ENCODE measurements around the gene PRSS1. TPM values are rescaled to one million over a fixed set of nuclear protein-coding genes. Genes with fewer than 3 reads are reported as not detected.
A peak's percentile ranks its signal among the peaks of the same experiment; 100 is the strongest.

The PRSS1 gene
- total and polyA plus RNA-seq, 2 of the 8 experiments (the other 6 are each of a cell fraction or from before 2014, with no cell fraction given): 0.09 TPM; not detected in 1

GRCh38 chr7:142796501-142797390 is 47.5 kb downstream of the PRSS1 start:
- Histone ChIP-seq H3K56ac (replicated peaks; ENCODE audit: insufficient read length, low read depth, low read length) (peak overlapping the region; percentile 61), H3K9ac (replicated peaks in 1 of 4; ENCODE audit: extremely low read depth in 1 of 4, low read depth in 3 of 4, low read length in 3 of 4) (peak overlapping the region in 3 of 4 experiments; percentile 43 to 69 (median 60); a peak in 5 of 7 replicates), H3K79me2 (ENCODE audit: control insufficient read depth in 1 of 2, insufficient read depth in 2 of 2, low read length in 2 of 2) (peaks cover 0 to 6% of the 10 kb centered on the region in 2 experiments; a peak in 1 of 4 replicates), H4K5ac (ENCODE audit: insufficient read length, low read depth, low read length) (no peak overlapping the region), H3K23ac (ENCODE audit: insufficient read length) (no peak overlapping the region), H2BK120ac (replicated peaks; ENCODE audit: low read depth, low read length) (no peak overlapping the region), H3K14ac (ENCODE audit: insufficient read length) (no peak overlapping the region), H4K91ac (replicated peaks; ENCODE audit: insufficient read length, low read length) (peak overlapping the region; percentile 17), H4K8ac (ENCODE audit: extremely low read depth, insufficient read depth, low read length) (peak overlapping the region; percentile 28; the same call in 1 of the 2 replicates), H3K27ac (ENCODE audit: low read depth, low read length) (no peak overlapping the region), H3K36me3 (ENCODE audit: control insufficient read depth in 2 of 4, insufficient read depth in 4 of 4, low read length in 3 of 4) (peaks cover 0 to 5% (median 2%) of the 10 kb centered on the region in 4 experiments; a peak in 2 of 8 replicates), H2BK20ac (ENCODE audit: low read length) (peak overlapping the region; percentile 98; the same call in 1 of the 2 replicates), H2AK5ac (ENCODE audit: low read depth, low read length) (no peak overlapping the region), H3K4ac (replicated peaks; ENCODE audit: insufficient read length, low read depth, low read length) (no peak overlapping the region), H3K79me1 (ENCODE audit: low read depth, low read length) (no peaks in the 10 kb centered on the region), H2BK12ac (ENCODE audit: low read depth, low read length) (peak overlapping the region; percentile 89), H2BK5ac (ENCODE audit: low read depth, low read length) (peak overlapping the region; percentile 75; the same call in 1 of the 2 replicates), H2BK15ac (ENCODE audit: low read length) (no peak overlapping the region), H4K20me1 (replicated peaks in 1 of 2; ENCODE audit: control insufficient read depth in 1 of 2, insufficient read depth in 2 of 2, low read length in 2 of 2) (peaks cover 0 to 3% of the 10 kb centered on the region in 2 experiments), H3K27me3 (replicated peaks in 1 of 4; ENCODE audit: control insufficient read depth in 3 of 4, extremely low read depth in 1 of 4, insufficient read depth in 3 of 4, low read length in 3 of 4) (peaks cover 1 to 36% (median 26%) of the 10 kb centered on the region in 4 experiments; a peak in 6 of 7 replicates), H3K4me3 (ENCODE audit: extremely low read depth in 1 of 4, insufficient read depth in 2 of 4, low read depth in 3 of 4, low read length in 4 of 4) (peak overlapping the region; percentile 51 to 80 (median 69)), H3K4me2 (ENCODE audit: insufficient read depth in 1 of 2, low read depth in 2 of 2, low read length in 2 of 2) (peak overlapping the region; percentile 72 to 99), H3K9me3 (ENCODE audit: insufficient read depth in 2 of 2, low read depth in 1 of 2, low read length in 1 of 2) (no peaks in the 10 kb centered on the region), H2AFZ (ENCODE audit: low read length) (0 out of 2 replicates have a peak overlapping the region, but pooled peaks have one; percentile 25), H3K18ac (ENCODE audit: extremely low read depth, low read length) (peak overlapping the region; percentile 91), H3K4me1 (replicated peaks in 1 of 4; ENCODE audit: control insufficient read depth in 3 of 4, insufficient read depth in 4 of 4, low read length in 3 of 4) (peaks cover 14 to 30% (median 17%) of the 10 kb centered on the region in 4 experiments), H3K23me2 (ENCODE audit: low read depth, low read length) (peaks cover 17% of the 10 kb centered on the region)
- CTCF ChIA-PET (ENCODE audit: partially characterized antibody): interaction anchor here (0.7 to 24.1 kb wide), 17 partner anchors 16 to 480 kb away, joined by 3 to 430 read pairs (median 5); partner anchors contain the start of gene EPHB6
- 1% methylated on average over 51 of the region's 74 CpGs; no CpG with 5 or more reads in 1 of the 2 experiments for WGBS, 2 experiments (ENCODE audit: extremely low coverage in 1 of 2, insufficient coverage in 1 of 2, insufficient read length in 1 of 2, insufficient replicate concordance in 2 of 2, low coverage in 1 of 2, low lambda C conversion rate in 2 of 2, missing lambda C conversion rate in 1 of 2)
- POLR2A ChIA-PET (ENCODE audit: partially characterized antibody): interaction anchor here (0.8 to 5.8 kb wide), 5 partner anchors 10 to 170 kb away, joined by 3 to 36 read pairs (median 3); no protein-coding TSS in a partner anchor
- FAIRE-seq: no peak
- peak in 1 of 2 experiments; percentile 64 for DNase-seq (ENCODE audit: low read depth in 1 of 2, low spot score in 2 of 2)
- TF ChIP-seq EZH2 (IDR thresholded peaks at IDR 0.05; ENCODE audit: low read depth, low read length, severe bottlenecking) (peak; percentile 53), POLR2AphosphoS5 (IDR thresholded peaks at IDR 0.05; ENCODE audit: low read depth, low read length) (0 out of 2 replicates have a peak, but pooled peaks have one; percentile 8), E2F6 (IDR thresholded peaks at IDR 0.05) (peak; percentile 67), TBP (IDR thresholded peaks at IDR 0.05; ENCODE audit: low read depth, low read length) (no peak), MAX (IDR thresholded peaks at IDR 0.05) (peak; percentile 57; the same call in 1 of the 2 replicates), TAF1 (IDR thresholded peaks at IDR 0.05; ENCODE audit: low read depth, low read length) (no peak; the same call in 1 of the 2 replicates), SUZ12 (IDR thresholded peaks at IDR 0.05; ENCODE audit: low read length) (peak; percentile 67), KDM4A (IDR thresholded peaks at IDR 0.05; ENCODE audit: low read depth, low read length, severe bottlenecking) (peak; percentile 56), POLR2A (IDR thresholded peaks at IDR 0.05; ENCODE audit: control extremely low read depth in 1 of 2, low read depth in 2 of 2, low read length in 2 of 2) (peak; percentile 21 to 43; a peak in 1 of 3 replicates)

Measured in H1 (cell line).